Esophagus muscularis mucosa (tissue), 4 donors: ENCODE data around the gene TRIM29.

Experiments used
- CTCF ChIP-seq, 3 experiments: fragments of 200-600 bp in 2 of 3; fragments of 450-650 bp in 1 of 3; sonication (generic) in 2 of 3; IDR thresholded peaks; one replicate each; pipeline ENCODE4 v1.5.1; 2017 to 2019; ENCODE audit warnings: antibody characterized with exemption in 3 of 3, mild to moderate bottlenecking in 2 of 3, moderate library complexity in 1 of 3
- EP300 ChIP-seq: sonication (generic); formaldehyde crosslinking; IDR thresholded peaks from one replicate; pipeline ENCODE4 v1.6.1; 2017; ENCODE audit warnings: antibody characterized with exemption
- POLR2A ChIP-seq: fragments of 450-650 bp; IDR thresholded peaks from one replicate; pipeline ENCODE4 v1.6.1; 2017; ENCODE audit warnings: antibody characterized with exemption, moderate library complexity, mild to moderate bottlenecking, low read depth
- POLR2AphosphoS5 ChIP-seq, 2 donors: sonication (generic); formaldehyde crosslinking; IDR thresholded peaks; one replicate each; pipeline ENCODE4 v1.6.1; 2017; ENCODE audit warnings: antibody characterized with exemption in 2 of 2

GRCh38 chr11:120107692-120108091 is 30.2 kb downstream of the TRIM29 start:
- no peak for TF ChIP-seq CTCF (IDR thresholded peaks at IDR 0.05)
- TF ChIP-seq POLR2AphosphoS5 (IDR thresholded peaks at IDR 0.05) = no peak
- no peak for TF ChIP-seq EP300
- TF ChIP-seq POLR2A = no peak
